H9 (cell line): ENCODE data around the gene MYO7A. TPM values are rescaled to one million over a fixed set of nuclear protein-coding genes. Genes with fewer than 3 reads are reported as not detected.

Experiments
- DNase-seq: peaks from one replicate; pipeline ENCODE4 v3.0.0-alpha.2; 2017
- H2AFZ ChIP-seq: one replicate; pipeline ENCODE4 v1.6.1; 2013; ENCODE audit warnings: mild to moderate bottlenecking, low read length, control low read depth, moderate library complexity
- H2AK5ac ChIP-seq: 2 replicates; pipeline ENCODE4 v1.6.1; 2013; ENCODE audit warnings: low read length, control low read depth, mixed read lengths; ENCODE audit not compliant: insufficient read length
- H2BK120ac ChIP-seq: one replicate; pipeline ENCODE4 v1.6.1; 2013; ENCODE audit warnings: low read depth, mild to moderate bottlenecking, low read length, control low read depth, inconsistent platforms; ENCODE audit not compliant: poor library complexity, severe bottlenecking
- H2BK12ac ChIP-seq: 2 replicates; pipeline ENCODE4 v1.6.1; 2013; ENCODE audit warnings: low read length, control low read depth, mixed read lengths, low read depth; ENCODE audit not compliant: insufficient read length
- H2BK15ac ChIP-seq: 2 replicates; pipeline ENCODE4 v1.6.1; 2013; ENCODE audit warnings: low read depth, low read length, control low read depth
- H2BK20ac ChIP-seq: one replicate; pipeline ENCODE4 v1.6.1; 2013; ENCODE audit warnings: low read depth, mild to moderate bottlenecking, low read length, control low read depth, inconsistent platforms; ENCODE audit not compliant: poor library complexity, severe bottlenecking
- H2BK5ac ChIP-seq: 2 replicates; pipeline ENCODE4 v1.6.1; 2013; ENCODE audit warnings: low read length, control low read depth, mixed read lengths; ENCODE audit not compliant: insufficient read length
- H3K14ac ChIP-seq: 2 replicates; pipeline ENCODE4 v1.6.1; 2013; ENCODE audit warnings: low read length, control low read depth; ENCODE audit not compliant: insufficient read depth
- H3K18ac ChIP-seq: 2 replicates; pipeline ENCODE4 v1.6.1; 2013; ENCODE audit warnings: low read depth, mild to moderate bottlenecking, mixed read lengths, low read length, control low read depth; ENCODE audit not compliant: insufficient read length
- H3K23ac ChIP-seq: 2 replicates; pipeline ENCODE4 v1.6.1; 2013; ENCODE audit warnings: low read length, control low read depth, mixed read lengths, low read depth; ENCODE audit not compliant: insufficient read length
- H3K23me2 ChIP-seq: 2 replicates; pipeline ENCODE4 v1.6.1; 2013; ENCODE audit warnings: low read depth, mild to moderate bottlenecking, mixed read lengths, low read length, control low read depth; ENCODE audit not compliant: insufficient read length, poor library complexity, severe bottlenecking
- H3K27ac ChIP-seq: 2 replicates; pipeline ENCODE4 v1.5.1; 2013; ENCODE audit warnings: low read length, control low read depth, mixed read lengths, low read depth; ENCODE audit not compliant: insufficient read length
- H3K27me3 ChIP-seq: 2 replicates; pipeline ENCODE4 v1.6.1; 2013; ENCODE audit warnings: low read length, control low read depth, inconsistent platforms; ENCODE audit not compliant: insufficient read depth
- H3K4ac ChIP-seq: 2 replicates; pipeline ENCODE4 v1.6.1; 2013; ENCODE audit warnings: low read depth, mild to moderate bottlenecking, control low read depth, inconsistent platforms, low read length, moderate library complexity
- H3K4me1 ChIP-seq: 2 replicates; pipeline ENCODE4 v1.6.1; 2013; ENCODE audit warnings: low read length, control low read depth, inconsistent platforms; ENCODE audit not compliant: insufficient read depth
- H3K4me2 ChIP-seq: 2 replicates; pipeline ENCODE4 v1.6.1; 2013; ENCODE audit warnings: low read length, control low read depth, mixed read lengths; ENCODE audit not compliant: insufficient read length, insufficient read depth
- H3K56ac ChIP-seq: 2 replicates; pipeline ENCODE4 v1.6.1; 2013; ENCODE audit warnings: low read depth, mild to moderate bottlenecking, mixed read lengths, low read length, control low read depth; ENCODE audit not compliant: insufficient read length
- H3K79me1 ChIP-seq: 2 replicates; pipeline ENCODE4 v1.6.1; 2013; ENCODE audit warnings: low read depth, mild to moderate bottlenecking, moderate library complexity, low read length, control low read depth, inconsistent platforms; ENCODE audit not compliant: insufficient read depth, poor library complexity, severe bottlenecking
- H3K79me2 ChIP-seq: 2 replicates; pipeline ENCODE4 v1.6.1; 2013; ENCODE audit warnings: low read length, control low read depth, inconsistent platforms; ENCODE audit not compliant: insufficient read depth
- H3K9ac ChIP-seq: 2 replicates; pipeline ENCODE4 v1.6.1; 2013; ENCODE audit warnings: low read length, control low read depth, mixed read lengths; ENCODE audit not compliant: insufficient read length; ENCODE audit errors: extremely low read depth
- H3K9me3 ChIP-seq: one replicate; pipeline ENCODE4 v1.6.1; 2013; ENCODE audit warnings: low read depth, low read length, inconsistent platforms; ENCODE audit not compliant: control insufficient read depth
- H3T11ph ChIP-seq: one replicate; pipeline ENCODE4 v1.6.1; 2013; ENCODE audit warnings: mild to moderate bottlenecking, low read length, control low read depth, inconsistent platforms
- H4K20me1 ChIP-seq: one replicate; pipeline ENCODE4 v1.6.1; 2013; ENCODE audit not compliant: control insufficient read depth, insufficient read length, insufficient read depth
- H4K5ac ChIP-seq: 2 replicates; pipeline ENCODE4 v1.6.1; 2013; ENCODE audit warnings: low read depth, mild to moderate bottlenecking, mixed read lengths, low read length, control low read depth; ENCODE audit not compliant: insufficient read length
- H4K8ac ChIP-seq: replicated peaks from 2 replicates; pipeline ENCODE4 v1.6.1; 2013; ENCODE audit warnings: low read length, control low read depth, mixed read lengths, low read depth; ENCODE audit not compliant: insufficient read length
- H4K91ac ChIP-seq: 2 replicates; pipeline ENCODE4 v1.6.1; 2013; ENCODE audit warnings: low read depth, mild to moderate bottlenecking, moderate library complexity, mixed read lengths, low read length, control low read depth; ENCODE audit not compliant: insufficient read length
- H3K27ac Mint-ChIP-seq, 3 experiments: 2 replicates in 2 of 3; 3 replicates in 1 of 3; pipeline ENCODE4 v1.8.0; 2020 to 2021; ENCODE audit warnings: mixed read lengths in 3 of 3, mild to moderate bottlenecking in 1 of 3, moderate library complexity in 1 of 3
- H3K27me3 Mint-ChIP-seq: 2 replicates; pipeline ENCODE4 v1.8.0; 2021; ENCODE audit warnings: low read depth, mild to moderate bottlenecking, moderate library complexity, mixed read lengths
- H3K36me3 Mint-ChIP-seq, 3 experiments: 2 replicates in 2 of 3; 3 replicates in 1 of 3; pipeline ENCODE4 v1.8.0; 2020 to 2021; ENCODE audit warnings: low read depth in 3 of 3, mixed read lengths in 3 of 3; ENCODE audit not compliant: insufficient read depth in 1 of 3
- H3K4me1 Mint-ChIP-seq, 2 experiments: 2 replicates each; pipeline ENCODE4 v1.8.0; 2020; ENCODE audit warnings: mixed read lengths in 2 of 2
- H3K4me3 Mint-ChIP-seq, 2 experiments: 2 replicates in 1 of 2; 3 replicates in 1 of 2; pipeline ENCODE4 v1.8.0; 2020 to 2021; ENCODE audit warnings: mild to moderate bottlenecking in 2 of 2, mixed read lengths in 2 of 2, moderate library complexity in 1 of 2
- H3K9me3 Mint-ChIP-seq, 2 experiments: 2 replicates in 1 of 2; 3 replicates in 1 of 2; pipeline ENCODE4 v1.8.0; 2020; ENCODE audit warnings: mild to moderate bottlenecking in 2 of 2, mixed read lengths in 2 of 2, moderate library complexity in 1 of 2
- CTCF ChIP-seq: fragments of 200-600 bp; sonication (generic); conservative IDR thresholded peaks from 3 replicates; pipeline ENCODE4 v1.8.0; 2021; ENCODE audit warnings: antibody characterized with exemption, mild to moderate bottlenecking
- WGBS: extraction: QIAGEN DNeasy Blood & Tissue Kit; methylation state at CpG from one replicate; pipeline ENCODE4 v1.1.7; 2013; ENCODE audit warnings: missing lambda C conversion rate, low lambda C conversion rate, mixed read lengths; ENCODE audit not compliant: insufficient read length; ENCODE audit errors: extremely low coverage; 5-methylcytosine and 5-hydroxymethylcytosine counted together
- total RNA-seq: library from RNA; stranded (reverse); gene quantifications from 2 replicates; pipeline ENCODE4 v1.2.1, GENCODE V29; 2021

The MYO7A gene
- total RNA-seq, 1 experiment from 2014 or later: 1.6 TPM

DNA sequence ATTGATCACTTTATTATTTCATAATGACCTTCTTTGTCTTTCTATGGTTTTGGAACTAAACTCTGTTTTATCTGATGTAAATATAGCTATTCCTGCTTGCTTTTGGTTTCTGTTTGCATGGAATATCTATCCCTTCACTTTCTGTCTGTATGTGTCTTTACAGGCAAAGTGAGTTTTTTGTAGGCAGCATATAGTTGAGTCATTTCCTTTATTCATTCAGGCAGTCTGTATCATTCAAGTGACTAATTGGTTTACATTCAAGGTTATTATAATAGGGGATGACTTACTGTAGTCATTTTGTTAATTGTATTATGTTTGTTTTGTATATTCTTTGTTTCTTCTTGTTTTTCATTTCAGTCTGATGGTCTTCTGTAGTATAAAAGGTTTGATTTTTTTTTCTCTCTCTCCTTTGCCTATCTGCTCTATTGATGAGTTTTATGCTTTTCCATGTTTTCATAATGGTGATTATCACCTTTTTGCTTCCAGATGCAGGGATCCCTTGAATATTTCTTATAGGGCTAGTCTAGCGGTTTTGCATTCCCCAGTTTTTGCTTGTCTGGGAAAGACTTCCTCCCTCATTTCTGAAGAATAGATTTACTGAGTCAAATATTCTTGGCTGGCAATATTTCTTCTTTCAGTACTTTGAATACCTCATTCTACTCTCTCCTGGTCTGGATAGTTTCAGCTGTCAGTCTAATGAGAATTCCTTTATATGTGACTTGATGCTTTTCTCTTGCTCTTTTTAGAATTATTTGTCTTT is 123.0 kb downstream of the MYO7A start:
- H3K23me2 ChIP-seq: no peaks in the 10 kb centered on the region
- no peaks in the 10 kb centered on the region for H4K20me1 ChIP-seq
- no peak overlapping the region for H3K23ac ChIP-seq
- H3K4me2 ChIP-seq: no peak overlapping the region
- H2BK20ac ChIP-seq: no peak overlapping the region
- H3K56ac ChIP-seq: no peak overlapping the region
- no CpG with 5 or more reads among the region's 1 CpG for WGBS
- no peaks in the 10 kb centered on the region; the same call in 1 of the 2 replicates for H3K27me3 ChIP-seq
- no peak overlapping the region for H4K8ac ChIP-seq
- no peak overlapping the region for H2AFZ ChIP-seq
- no peaks in the 10 kb centered on the region for H3K79me2 ChIP-seq
- Mint-ChIP-seq H3K27ac (no peak overlapping the region), H3K4me3 (no peak overlapping the region), H3K27me3 (no peaks in the 10 kb centered on the region), H3K4me1 (no peaks in the 10 kb centered on the region), H3K9me3 (no peaks in the 10 kb centered on the region), H3K36me3 (no peaks in the 10 kb centered on the region; a peak in 1 of 7 replicates)
- no peaks in the 10 kb centered on the region for H3K9me3 ChIP-seq
- no peak overlapping the region for H2BK5ac ChIP-seq
- no peak for DNase-seq
- H4K5ac ChIP-seq: no peak overlapping the region
- H3K14ac ChIP-seq: no peak overlapping the region
- H3T11ph ChIP-seq: no peak overlapping the region
- no peak overlapping the region for H3K9ac ChIP-seq
- H3K18ac ChIP-seq: no peak overlapping the region
- no peaks in the 10 kb centered on the region for H3K4me1 ChIP-seq
- H2BK12ac ChIP-seq: no peak overlapping the region
- H2BK120ac ChIP-seq: no peak overlapping the region
- H2AK5ac ChIP-seq: no peak overlapping the region
- H3K27ac ChIP-seq: no peak overlapping the region
- no peaks in the 10 kb centered on the region for H3K79me1 ChIP-seq
- no peak overlapping the region for H2BK15ac ChIP-seq
- H4K91ac ChIP-seq: no peak overlapping the region
- H3K4ac ChIP-seq: no peak overlapping the region
- no peak for TF ChIP-seq CTCF
